Calu3 (cell line): Measurements from ENCODE around the gene RAB40B. TPM values are rescaled to one million over a fixed set of nuclear protein-coding genes. Genes with fewer than 3 reads are reported as not detected.
A peak's percentile ranks its signal among the peaks of the same experiment; 100 is the strongest.
"Not testable (repeated sequence)": the region's sequence is repeated elsewhere in the genome, so short reads cannot be mapped to it uniquely, and the experiment has no call there.

ENCODE experiments used
- BruUV-seq: library from RNA; stranded (reverse); fragments of 400-500 nt; replicated peaks from 2 replicates; lab custom pipeline; 2021; lab: Mats Ljungman, UMichigan
- CTCF ChIA-PET: fragments of 300-600 bp; sonication (Branson Sonifier 250); formaldehyde crosslinking; loops from one replicate; lab custom pipeline; 2022; ENCODE audit warnings: antibody characterized with exemption; lab: Charles Lee
- DNase-seq: peaks from one replicate; pipeline ENCODE4 v3.0.0; 2022
- H3K27ac Mint-ChIP-seq: one replicate; pipeline ENCODE4 v1.8.0; 2022; ENCODE audit warnings: mixed read lengths; ENCODE audit not compliant: unreplicated experiment
- H3K27me3 Mint-ChIP-seq: one replicate; pipeline ENCODE4 v1.8.0; 2022; ENCODE audit warnings: mixed read lengths; ENCODE audit not compliant: unreplicated experiment
- H3K36me3 Mint-ChIP-seq: one replicate; pipeline ENCODE4 v1.8.0; 2022; ENCODE audit warnings: mild to moderate bottlenecking, moderate library complexity, mixed read lengths; ENCODE audit not compliant: insufficient read depth, unreplicated experiment
- H3K4me1 Mint-ChIP-seq: one replicate; pipeline ENCODE4 v1.8.0; 2022; ENCODE audit warnings: mild to moderate bottlenecking, low read depth, mixed read lengths; ENCODE audit not compliant: unreplicated experiment
- H3K4me3 Mint-ChIP-seq: one replicate; pipeline ENCODE4 v1.8.0; 2022; ENCODE audit warnings: mild to moderate bottlenecking, low read depth, moderate library complexity, mixed read lengths; ENCODE audit not compliant: unreplicated experiment
- H3K9me3 Mint-ChIP-seq: one replicate; pipeline ENCODE4 v1.8.0; 2022; ENCODE audit warnings: low read depth, mixed read lengths; ENCODE audit not compliant: unreplicated experiment
- intact Hi-C: fragments of 100-400 bp; cut with micrococcal nuclease; formaldehyde crosslinking; loops from one replicate; pipeline ENCODE4 v1.10.0; 2022; ENCODE audit not compliant: unreplicated experiment
- total RNA-seq: library from RNA; stranded (reverse); gene quantifications from 2 replicates; pipeline ENCODE4 v1.2.3, GENCODE V29; 2022
- TF ChIP-seq, protein P1 (sequence below): fragments of 200-600 bp; IDR thresholded peaks from one replicate; pipeline ENCODE4 v1.8.0; 2022; ENCODE audit warnings: antibody characterized with exemption; ENCODE audit not compliant: unreplicated experiment

Gene RAB40B
- total RNA-seq, 1 experiment from 2014 or later = 21.9 TPM

DNA sequence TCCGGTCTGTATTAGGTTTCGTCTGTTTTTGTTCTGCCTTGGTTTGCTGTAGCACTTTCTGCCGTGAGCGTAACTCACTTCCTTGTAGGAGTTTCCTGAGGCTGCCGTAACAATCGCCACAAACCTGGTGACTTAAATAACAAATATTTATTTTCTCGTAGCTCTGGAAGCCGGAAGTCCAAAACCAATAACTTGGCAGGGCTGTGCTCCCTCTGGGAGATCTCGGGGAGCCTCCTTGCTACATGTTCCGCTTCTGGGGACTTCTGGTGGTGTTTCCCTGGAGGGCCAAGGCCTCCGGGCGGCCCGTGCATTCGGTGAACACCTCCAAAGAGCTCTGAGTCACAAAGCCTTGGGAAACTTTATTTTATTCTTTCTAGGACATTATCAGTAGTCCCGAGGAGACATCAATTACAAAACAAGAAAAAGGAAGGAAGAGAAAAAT lies 43.4 kb downstream of the RAB40B start:
- peak; percentile 49 for DNase-seq
- Mint-ChIP-seq H3K27me3 (no peaks in the 10 kb centered on the region), H3K36me3 (peaks cover 20% of the 10 kb centered on the region), H3K4me1 (peaks cover 22% of the 10 kb centered on the region), H3K27ac (peak overlapping the region; percentile 32), H3K9me3 (no peaks in the 10 kb centered on the region), H3K4me3 (peak overlapping the region; percentile 4)
- CTCF ChIA-PET = no interaction called here
- no TSS peak for BruUV-seq
- TF ChIP-seq, protein P1, sequence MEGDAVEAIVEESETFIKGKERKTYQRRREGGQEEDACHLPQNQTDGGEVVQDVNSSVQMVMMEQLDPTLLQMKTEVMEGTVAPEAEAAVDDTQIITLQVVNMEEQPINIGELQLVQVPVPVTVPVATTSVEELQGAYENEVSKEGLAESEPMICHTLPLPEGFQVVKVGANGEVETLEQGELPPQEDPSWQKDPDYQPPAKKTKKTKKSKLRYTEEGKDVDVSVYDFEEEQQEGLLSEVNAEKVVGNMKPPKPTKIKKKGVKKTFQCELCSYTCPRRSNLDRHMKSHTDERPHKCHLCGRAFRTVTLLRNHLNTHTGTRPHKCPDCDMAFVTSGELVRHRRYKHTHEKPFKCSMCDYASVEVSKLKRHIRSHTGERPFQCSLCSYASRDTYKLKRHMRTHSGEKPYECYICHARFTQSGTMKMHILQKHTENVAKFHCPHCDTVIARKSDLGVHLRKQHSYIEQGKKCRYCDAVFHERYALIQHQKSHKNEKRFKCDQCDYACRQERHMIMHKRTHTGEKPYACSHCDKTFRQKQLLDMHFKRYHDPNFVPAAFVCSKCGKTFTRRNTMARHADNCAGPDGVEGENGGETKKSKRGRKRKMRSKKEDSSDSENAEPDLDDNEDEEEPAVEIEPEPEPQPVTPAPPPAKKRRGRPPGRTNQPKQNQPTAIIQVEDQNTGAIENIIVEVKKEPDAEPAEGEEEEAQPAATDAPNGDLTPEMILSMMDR = no peak
- intact Hi-C loops = loop anchor here (10.0 kb wide), 1 partner anchor 50 kb away; no protein-coding TSS in a partner anchor

DNA sequence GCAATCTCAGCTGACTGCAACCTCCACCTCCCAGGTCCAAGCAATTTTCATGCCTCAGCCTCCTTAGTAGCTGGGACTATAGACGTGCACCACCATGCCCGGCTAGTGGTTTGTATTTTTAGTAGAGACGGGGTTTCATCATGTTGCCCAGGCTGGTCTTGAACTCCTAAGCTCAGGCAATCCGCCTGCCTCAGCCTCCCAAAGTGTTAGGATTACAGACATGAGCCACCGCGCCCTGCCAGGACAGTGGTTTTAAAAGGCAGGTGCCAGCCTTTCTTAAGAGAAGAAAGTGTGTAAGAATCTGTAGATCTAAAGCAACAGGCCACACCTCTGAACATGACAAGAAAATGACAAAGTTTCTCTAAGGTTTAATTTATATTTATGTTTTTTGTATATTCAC lies 43.9 kb downstream of the RAB40B start:
- CTCF ChIA-PET, BruUV-seq, H3K27me3 Mint-ChIP-seq: not testable (repeated sequence)

DNA sequence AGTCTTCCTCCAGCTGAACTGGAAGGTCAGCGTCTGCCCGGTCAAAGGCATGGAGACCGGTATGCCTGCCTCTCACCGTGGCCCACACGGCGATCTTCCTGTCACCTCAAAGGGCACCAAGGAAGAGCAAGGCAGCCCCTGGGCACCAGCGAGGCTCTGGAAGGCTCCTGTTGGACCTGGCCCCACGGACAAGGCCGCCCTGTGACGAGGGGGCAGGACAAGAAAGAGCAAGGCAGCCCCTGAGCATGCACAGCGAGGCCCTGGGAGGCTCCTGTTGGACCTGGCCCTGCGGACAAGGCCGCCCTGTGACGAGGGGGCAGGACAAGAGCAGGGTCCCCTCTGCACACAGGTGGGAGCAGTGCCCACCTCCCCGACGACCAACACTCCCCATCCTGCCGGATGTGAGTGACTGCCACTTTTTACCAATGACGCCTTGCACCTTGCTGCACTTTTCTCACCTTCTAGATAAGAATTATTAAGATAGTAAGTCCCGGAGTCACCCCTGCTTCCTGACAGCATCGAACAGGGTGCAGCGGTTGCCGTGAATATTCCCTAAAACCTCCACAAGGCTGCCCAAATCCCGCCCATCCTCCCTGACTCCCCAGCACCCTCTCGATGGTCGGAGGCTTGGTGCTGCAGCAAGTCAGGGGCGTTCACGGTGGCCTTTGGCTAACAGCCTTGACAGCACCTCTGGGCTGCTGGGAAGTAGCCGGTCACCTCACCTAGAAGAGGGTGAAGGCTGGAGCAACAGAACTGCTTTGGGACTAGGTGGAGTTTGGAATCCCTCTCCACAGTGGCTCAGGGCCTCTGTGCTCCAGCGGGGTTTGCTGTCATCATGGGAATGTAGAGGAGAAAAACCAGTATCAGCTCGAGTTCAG lies 44.6 kb downstream of the RAB40B start:
- peak overlapping the region; percentile 32 for H3K27ac Mint-ChIP-seq

More for the DNA sequence above, 43.9 kb downstream of the RAB40B start:
- H3K9me3 Mint-ChIP-seq, DNase-seq: not testable (repeated sequence)
- H3K27ac Mint-ChIP-seq = peak overlapping the region; percentile 32
- H3K36me3 Mint-ChIP-seq = peaks cover 22% of the 10 kb centered on the region
- intact Hi-C loops = loop anchor here (10.0 kb wide), 1 partner anchor 50 kb away; no protein-coding TSS in a partner anchor
- peak overlapping the region; percentile 24 for H3K4me3 Mint-ChIP-seq
- peaks cover 26% of the 10 kb centered on the region for H3K4me1 Mint-ChIP-seq

DNA sequence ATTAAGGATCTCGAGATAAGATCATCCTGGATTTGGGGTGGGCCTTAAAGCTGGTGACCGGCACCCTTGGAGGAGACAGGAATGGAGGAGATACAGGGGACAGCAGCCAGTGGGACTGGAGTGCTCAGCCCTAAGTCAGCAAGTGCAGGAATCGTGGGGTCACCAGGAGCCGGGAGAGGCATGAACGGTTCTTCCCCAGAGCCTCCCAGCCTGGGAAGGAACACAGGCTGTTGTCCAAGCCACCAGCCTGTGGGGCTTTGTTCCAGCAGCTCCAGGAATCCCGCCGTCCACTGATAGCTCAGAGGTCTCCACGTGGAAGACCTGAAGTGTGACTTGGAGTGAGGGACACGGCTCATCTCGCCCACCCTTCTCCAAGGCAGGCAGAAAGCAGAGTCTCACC lies 47.8 kb downstream of the RAB40B start:
- intact Hi-C loops = loop anchor here (10.0 kb wide), 1 partner anchor 54 kb away; no protein-coding TSS in a partner anchor

More for the DNA sequence above, 44.6 kb downstream of the RAB40B start:
- H3K4me3 Mint-ChIP-seq = peak overlapping the region; percentile 24
- H3K9me3 Mint-ChIP-seq = no peaks in the 10 kb centered on the region
- TF ChIP-seq, protein P1 = no peak
- CTCF ChIA-PET = no interaction called here
- no TSS peak for BruUV-seq
- intact Hi-C loops = loop anchor here (10.0 kb wide), 1 partner anchor 51 kb away; no protein-coding TSS in a partner anchor
- no peak for DNase-seq
- H3K27me3 Mint-ChIP-seq = no peaks in the 10 kb centered on the region
- peaks cover 20% of the 10 kb centered on the region for H3K36me3 Mint-ChIP-seq
- H3K4me1 Mint-ChIP-seq = peaks cover 29% of the 10 kb centered on the region

More for the DNA sequence above, 47.8 kb downstream of the RAB40B start:
- Mint-ChIP-seq H3K27me3 (no peaks in the 10 kb centered on the region), H3K27ac (no peak overlapping the region), H3K36me3 (peaks cover 37% of the 10 kb centered on the region), H3K4me3 (no peak overlapping the region), H3K4me1 (peaks cover 29% of the 10 kb centered on the region), H3K9me3 (no peaks in the 10 kb centered on the region)
- CTCF ChIA-PET = interaction anchor here (0.7 kb wide), 1 partner anchor 38 kb away, joined by 4 read pairs; no protein-coding TSS in a partner anchor
- TF ChIP-seq, protein P1 = no peak
- no peak for DNase-seq
- no TSS peak for BruUV-seq
